ENCODE results near the gene LRRC74A.

- TF ChIP-seq POLR2A (IDR thresholded peaks at IDR 0.05) (no peak), CTCF (IDR thresholded peaks at IDR 0.05) (no peak)
Measured at GRCh38 chr14:76820700-76821099, 5.5 kb upstream of the LRRC74A start.

All from body of pancreas (tissue), 4 donors.